A172 (cell line): ENCODE measurements around the gene BCL2L1. TPM values are rescaled to one million over a fixed set of nuclear protein-coding genes. Genes with fewer than 3 reads are reported as not detected.
"Not testable (repeated sequence)": the region's sequence is repeated elsewhere in the genome, so short reads cannot be mapped to it uniquely, and the experiment has no call there.

Source experiments
- DNase-seq: peaks from one replicate; pipeline ENCODE4 v3.0.0-alpha.2; 2015; ENCODE audit warnings: low spot score
- total RNA-seq: library from RNA; depleted of rRNA; stranded (reverse); fragments of >200 nt; shearing (Covaris generic); gene quantifications from 2 replicates; pipeline ENCODE4 v1.2.3, GENCODE V29; 2014; rRNA removed

BCL2L1 gene
- 202 and 212 TPM in 2 replicates for total RNA-seq

- peak; percentile 71 for DNase-seq
Measured at GRCh38 chr20:31722257-31723068, at the start of gene BCL2L1. TSS of gene BCL2L1 (minus strand) at chr20:31722868. CDS start at chr20:31722218, 650 bp downstream.

- DNase-seq = no peak
Measured at GRCh38 chr20:31770243-31770642, 47.6 kb upstream of the BCL2L1 start.

- no peak for DNase-seq
Measured at GRCh38 chr20:31769681-31770080, 47.0 kb upstream of the BCL2L1 start.

GRCh38 chr20:31767805-31768204, 45.1 kb upstream of the BCL2L1 start:
- DNase-seq = no peak

GRCh38 chr20:31764641-31765305, 42.1 kb upstream of the BCL2L1 start:
- no peak for DNase-seq

- DNase-seq = no peak
Measured at GRCh38 chr20:31760519-31761240, 38.0 kb upstream of the BCL2L1 start.

- no peak for DNase-seq
Measured at GRCh38 chr20:31759836-31760518, 37.3 kb upstream of the BCL2L1 start.

GRCh38 chr20:31758991-31759390, 36.3 kb upstream of the BCL2L1 start:
- no peak for DNase-seq

- no peak for DNase-seq
Measured at GRCh38 chr20:31758521-31758920, 35.9 kb upstream of the BCL2L1 start.

GRCh38 chr20:31757254-31757653, 34.6 kb upstream of the BCL2L1 start:
- DNase-seq = no peak

GRCh38 chr20:31751126-31751525, 28.5 kb upstream of the BCL2L1 start:
- DNase-seq = peak; percentile 39

GRCh38 chr20:31749223-31749622, 26.6 kb upstream of the BCL2L1 start:
- DNase-seq = no peak

- DNase-seq = no peak
Measured at GRCh38 chr20:31747640-31748039, 25.0 kb upstream of the BCL2L1 start.

GRCh38 chr20:31747028-31747427, 24.4 kb upstream of the BCL2L1 start:
- not testable (repeated sequence) for DNase-seq

- no peak for DNase-seq
Measured at GRCh38 chr20:31746068-31746878, 23.6 kb upstream of the BCL2L1 start.

- no peak for DNase-seq
Measured at GRCh38 chr20:31740656-31741323, 18.1 kb upstream of the BCL2L1 start.

- peak; percentile 71 for DNase-seq
Measured at GRCh38 chr20:31740208-31740607, 17.5 kb upstream of the BCL2L1 start.

GRCh38 chr20:31739550-31739977, 16.9 kb upstream of the BCL2L1 start:
- DNase-seq = no peak

GRCh38 chr20:31738729-31739549, 16.3 kb upstream of the BCL2L1 start, which contains the start of gene TPX2:
TSS of gene TPX2 (plus strand) at chr20:31739290. CDS start at chr20:31757477, 18,187 bp downstream.
- DNase-seq = peak; percentile 99
